GM12878 (cell line): ENCODE data around the gene SIRT3. TPM values are rescaled to one million over a fixed set of nuclear protein-coding genes. Genes with fewer than 3 reads are reported as not detected.

Experiments
- ATAC-seq: fragments of 200-7000 bp; cut with Tn5 transposase; 3 replicates; pipeline ENCODE4 v1.9.1; 2020; ENCODE audit warnings: mild to moderate bottlenecking, moderate library complexity
- BruUV-seq: library from RNA; stranded (reverse); fragments of 400-500 nt; replicated peaks from 2 replicates; lab custom pipeline; 2021; lab: Mats Ljungman, UMichigan
- CTCF ChIA-PET: fragments of 300-600 bp; sonication (Branson Sonifier 250); formaldehyde crosslinking; extraction: SDS; loops from one replicate; lab custom pipeline; 2021; ENCODE audit warnings: inconsistent platforms; lab: Yijun Ruan, JAX
- POLR2A ChIA-PET: fragments of 350-600 bp; formaldehyde crosslinking; extraction: SDS; loops from one replicate; lab custom pipeline; 2021; ENCODE audit warnings: inconsistent platforms; lab: Charles Lee
- RAD21 ChIA-PET: fragments of 300-600 bp; sonication (Branson Sonifier 250); formaldehyde crosslinking; loops from one replicate; lab custom pipeline; 2023; ENCODE audit warnings: antibody characterized with exemption; ENCODE audit not compliant: unreplicated experiment; lab: Charles Lee
- SMC1A ChIA-PET: fragments of 300-600 bp; sonication (Branson Sonifier 250); formaldehyde crosslinking; loops from one replicate; lab custom pipeline; 2023; ENCODE audit not compliant: unreplicated experiment, uncharacterized antibody; lab: Charles Lee
- DNase-seq: peaks from one replicate; pipeline ENCODE4 v3.0.0-alpha.2; 2011; ENCODE audit warnings: low read depth, low spot score
- FAIRE-seq: peaks from 3 replicates; lab custom pipeline; 2011; peaks lifted over from hg19 to GRCh38; lab: Jason Lieb, UNC
- H2AFZ ChIP-seq: 2 replicates; pipeline ENCODE4 v1.6.0; 2011; ENCODE audit warnings: low read depth, low read length, control low read depth; ENCODE audit not compliant: control insufficient read depth
- H3K27ac ChIP-seq: 2 replicates; pipeline ENCODE4 v1.5.1; 2011; ENCODE audit warnings: control low read depth; ENCODE audit not compliant: control insufficient read depth, insufficient read depth
- H3K27me3 ChIP-seq, 2 experiments: replicated peaks in 1 of 2; 2 replicates each; pipeline versions ENCODE4 v1.6.0 to v1.6.1; 2011; ENCODE audit warnings: low read length in 1 of 2; ENCODE audit not compliant: control insufficient read depth in 2 of 2, insufficient read depth in 2 of 2
- H3K36me3 ChIP-seq, 2 experiments: 2 replicates each; pipeline ENCODE4 v1.5.1; 2011; ENCODE audit warnings: low read length in 1 of 2; ENCODE audit not compliant: control insufficient read depth in 2 of 2, insufficient read depth in 2 of 2
- H3K4me1 ChIP-seq: 2 replicates; pipeline ENCODE4 v1.6.1; 2011; ENCODE audit warnings: mild to moderate bottlenecking, low read length, moderate library complexity, mixed read lengths; ENCODE audit not compliant: control insufficient read depth, insufficient read depth
- H3K4me2 ChIP-seq: 2 replicates; pipeline ENCODE4 v1.6.0; 2011; ENCODE audit warnings: control low read depth; ENCODE audit not compliant: control insufficient read depth, insufficient read depth
- H3K4me3 ChIP-seq: fragments of 200-600 bp; sonication (generic); 2 replicates; pipeline ENCODE4 v1.5.1; 2016
- H3K79me2 ChIP-seq: 2 replicates; pipeline ENCODE4 v1.6.0; 2011; ENCODE audit warnings: low read length; ENCODE audit not compliant: control insufficient read depth, insufficient read depth
- H3K9ac ChIP-seq: 2 replicates; pipeline ENCODE4 v1.8.0; 2011; ENCODE audit warnings: low read length, control low read depth, mixed read lengths; ENCODE audit not compliant: control insufficient read depth, insufficient read depth
- H3K9me3 ChIP-seq: replicated peaks from 3 replicates; pipeline ENCODE4 v1.5.1; 2011; ENCODE audit warnings: mild to moderate bottlenecking, low read length; ENCODE audit not compliant: control insufficient read depth, insufficient read depth
- H4K20me1 ChIP-seq: 2 replicates; pipeline ENCODE4 v1.6.0; 2011; ENCODE audit not compliant: control insufficient read depth, insufficient read depth
- ATF2 ChIP-seq: IDR thresholded peaks from 2 replicates; pipeline ENCODE4 v1.6.1; 2012; ENCODE audit warnings: low read length, inconsistent platforms
- ATF7 ChIP-seq: fragments of 450-650 bp; IDR thresholded peaks from 2 replicates; pipeline ENCODE4 v1.6.1; 2016; ENCODE audit warnings: low read depth, mild to moderate bottlenecking
- BCL3 ChIP-seq: IDR thresholded peaks from 2 replicates; pipeline ENCODE4 v1.6.1; 2011; ENCODE audit warnings: borderline replicate concordance, low read depth, mild to moderate bottlenecking, moderate library complexity, low read length; ENCODE audit not compliant: insufficient read depth, poor library complexity, severe bottlenecking
- BCLAF1 ChIP-seq: fragments of 450-650 bp; IDR thresholded peaks from 2 replicates; pipeline ENCODE4 v1.6.1; 2017; ENCODE audit warnings: antibody characterized with exemption, mild to moderate bottlenecking, moderate library complexity
- CBX3 ChIP-seq: fragments of 200-600 bp; sonication (generic); IDR thresholded peaks from 2 replicates; pipeline ENCODE4 v1.6.1; 2016; ENCODE audit warnings: low read depth, borderline replicate concordance
- EGR1 ChIP-seq, 2 experiments: IDR thresholded peaks; 1 replicate in 1 of 2; 2 replicates in 1 of 2; pipeline ENCODE4 v1.6.1; 2011 to 2012; ENCODE audit warnings: low read depth in 2 of 2, low read length in 2 of 2, borderline replicate concordance in 1 of 2, mild to moderate bottlenecking in 1 of 2, moderate library complexity in 1 of 2
- ETV6 ChIP-seq, 2 experiments: fragments of 450-650 bp in 1 of 2; IDR thresholded peaks in 1 of 2; conservative IDR thresholded peaks in 1 of 2; 2 replicates each; pipeline ENCODE4 v1.6.1; 2014; ENCODE audit warnings: antibody characterized with exemption in 1 of 2, borderline replicate concordance in 1 of 2, low read depth in 1 of 2, mild to moderate bottlenecking in 1 of 2, moderate library complexity in 1 of 2
- NFXL1 ChIP-seq: fragments of 450-650 bp; IDR thresholded peaks from 2 replicates; pipeline ENCODE4 v1.6.1; 2017; ENCODE audit warnings: antibody characterized with exemption, mild to moderate bottlenecking, borderline replicate concordance
- RUNX3 ChIP-seq: IDR thresholded peaks from 2 replicates; pipeline ENCODE4 v1.6.1; 2012; ENCODE audit warnings: low read length, inconsistent platforms
- SIN3A ChIP-seq: IDR thresholded peaks from 2 replicates; pipeline ENCODE4 v1.6.1; 2012; ENCODE audit warnings: low read depth, low read length, improper control_type of control experiment
- ZNF217 ChIP-seq: fragments of 450-650 bp; IDR thresholded peaks from 2 replicates; pipeline ENCODE4 v1.6.1; 2017; ENCODE audit warnings: antibody characterized with exemption, mild to moderate bottlenecking
- ZNF384 ChIP-seq: IDR thresholded peaks from 2 replicates; pipeline ENCODE4 v1.6.1; 2012; ENCODE audit warnings: low read depth, mild to moderate bottlenecking, low read length, improper control_type of control experiment, borderline replicate concordance
- WGBS: methylation state at CpG from one replicate; pipeline ENCODE4 v1.1.6; 2016; ENCODE audit warnings: low lambda C conversion rate; ENCODE audit not compliant: insufficient replicate concordance, insufficient coverage; ENCODE audit errors: missing lambda C conversion rate; 5-methylcytosine and 5-hydroxymethylcytosine counted together
- in situ Hi-C: fragments of 300-500 bp; cut with MboI; formaldehyde crosslinking; loops from 9 replicates; pipeline ENCODE4 v1.14.3; 2018; ENCODE audit warnings: mixed read lengths
- intact Hi-C: fragments of 100-400 bp; cut with micrococcal nuclease; formaldehyde crosslinking; loops from one replicate; pipeline ENCODE4 v1.14.2; 2022; ENCODE audit not compliant: unreplicated experiment
- polyA plus RNA-seq, 11 experiments: library from polyadenylated mRNA; depleted of rRNA in 4 of 11; unstranded in 6 of 11; stranded (reverse) in 5 of 11; fragments of >200 nt; fragmentation: Nextera tagmentation in 4 of 11; fragmentation: Illumina TruSeq in 1 of 11; extraction: Ambion mirVana in 4 of 11; extraction: Trizol in 1 of 11; gene quantifications; 1 replicate in 1 of 11; 2 replicates in 10 of 11; pipeline versions ENCODE4 v1.2.1 to v1.2.3, GENCODE V29; 2011 to 2016; ENCODE audit warnings: inconsistent platforms in 2 of 11, missing spikeins in 2 of 11, low read depth in 1 of 11
- total RNA-seq, 4 experiments: library from RNA; depleted of rRNA in 3 of 4; stranded (reverse); fragments of >200 nt in 3 of 4; fragmentation: Illumina TruSeq in 1 of 4; extraction: Trizol in 1 of 4; gene quantifications; 2 replicates each; pipeline versions ENCODE4 v1.2.1 to v1.2.3, GENCODE V29; 2013 to 2021

Gene SIRT3
- total and polyA plus RNA-seq, 10 of the 15 experiments (the other 5 are each of a cell fraction or from before 2014, with no cell fraction given), result 0.90 to 23.2 (median 12.6) TPM

GRCh38 chr11:208917-209260, 27.3 kb downstream of the SIRT3 start:
- Histone ChIP-seq H3K9me3 (no peaks in the 10 kb centered on the region), H3K27me3 (no peaks in the 10 kb centered on the region), H3K27ac (peak overlapping the region; percentile 97), H2AFZ (no peak overlapping the region), H3K4me2 (peak overlapping the region; percentile 90), H3K4me1 (peaks cover 27% of the 10 kb centered on the region), H3K9ac (peak overlapping the region; percentile 98), H3K79me2 (peaks cover 57% of the 10 kb centered on the region), H3K36me3 (peaks cover 22 to 45% of the 10 kb centered on the region in 2 experiments), H4K20me1 (peaks cover 8% of the 10 kb centered on the region), H3K4me3 (peak overlapping the region; percentile 76)
- ChIA-PET SMC1A (interaction anchor here (0.6 kb wide), 1 partner anchor 308 kb away, joined by 3 read pairs; no protein-coding TSS in a partner anchor), RAD21 (interaction anchor here (2.5 kb wide), 1 partner anchor 59 kb away, joined by 9 read pairs; no protein-coding TSS in a partner anchor), POLR2A (interaction anchor here (1.0 to 2.5 kb wide), 3 partner anchors 21 to 233 kb away, joined by 3 to 12 read pairs (median 4); partner anchors contain the start of genes ANO9 and SIRT3), CTCF (interaction anchor here (1.1 to 2.5 kb wide), 2 partner anchors 8 to 42 kb away, joined by 4 to 8 read pairs; no protein-coding TSS in a partner anchor)
- TF ChIP-seq BCL3 (peak; percentile 1), BCLAF1 (no peak), ATF7 (no peak), SIN3A (no peak), ZNF217 (no peak), ATF2 (no peak), EGR1 (IDR thresholded peaks at IDR 0.05; ENCODE audit: borderline replicate concordance in 1 of 2, low read depth in 2 of 2, low read length in 2 of 2) (peak in 1 of 2 experiments; percentile 44; a peak in 1 of 3 replicates), ZNF384 (no peak), CBX3 (no peak), ETV6 (conservative IDR thresholded peaks at IDR 0.05 in 1 of 2, IDR thresholded peaks at IDR 0.05 in 1 of 2; ENCODE audit: borderline replicate concordance in 1 of 2, low read depth in 1 of 2) (no peak), NFXL1 (no peak), RUNX3 (no peak)
- BruUV-seq, result no TSS peak
- no peak for FAIRE-seq
- intact Hi-C loops, result loop anchor here (5.0 to 10.0 kb wide), 3 partner anchors 98 to 236 kb away; partner anchors contain the start of genes ANO9 and IFITM2
- DNase-seq, result no peak
- ATAC-seq, result peak; percentile 10
- WGBS, result 3% methylated on average over 15 of the region's 26 CpGs
- in situ Hi-C loops, result loop anchor here (5.0 to 10.0 kb wide), 2 partner anchors 156 to 298 kb away; partner anchors contain the start of genes B4GALNT4 and RNH1
